ENCODE results near the gene ZNF296. TPM values are rescaled to one million over a fixed set of nuclear protein-coding genes. Genes with fewer than 3 reads are reported as not detected.

ZNF296 gene
- total RNA-seq, 4 donors from 2014 or later, result 2.1 to 4.2 (median 2.1) TPM; not detected in 1

DNA sequence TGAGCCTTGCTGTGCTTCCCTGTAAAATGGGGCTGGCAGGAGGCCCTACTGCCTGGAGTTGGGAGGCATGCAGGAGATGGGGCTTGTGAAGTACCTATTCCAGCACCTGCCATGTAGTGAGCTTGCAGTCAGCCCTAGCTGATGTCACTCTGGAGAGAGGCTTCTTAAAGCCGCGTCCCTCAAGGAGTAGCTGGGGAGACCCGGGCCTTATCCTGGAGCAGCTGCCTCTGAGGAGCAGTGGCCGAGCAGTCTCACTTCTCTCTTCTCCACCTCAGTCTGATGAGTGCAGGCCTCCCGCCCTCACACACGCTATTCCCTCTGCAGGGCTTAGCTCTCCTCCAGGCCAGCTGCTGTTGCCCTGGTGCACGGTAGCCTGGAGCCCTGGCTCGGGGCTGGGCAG is 19.4 kb downstream of the ZNF296 start:
- Histone ChIP-seq H3K9me3 (no peaks in the 10 kb centered on the region), H3K4me3 (no peak overlapping the region), H3K27ac (no peak overlapping the region), H3K36me3 (peaks cover 11 to 100% (median 54%) of the 10 kb centered on the region in 3 donors), H3K4me1 (peaks cover 0 to 5% (median 0%) of the 10 kb centered on the region in 4 donors), H3K27me3 (no peaks in the 10 kb centered on the region)
- DNase-seq (ENCODE audit: low spot score in 2 of 2), result no peak
- TF ChIP-seq EP300 (IDR thresholded peaks at IDR 0.05) (no peak), POLR2A (IDR thresholded peaks at IDR 0.05) (no peak)
- TF ChIP-seq, protein P1, sequence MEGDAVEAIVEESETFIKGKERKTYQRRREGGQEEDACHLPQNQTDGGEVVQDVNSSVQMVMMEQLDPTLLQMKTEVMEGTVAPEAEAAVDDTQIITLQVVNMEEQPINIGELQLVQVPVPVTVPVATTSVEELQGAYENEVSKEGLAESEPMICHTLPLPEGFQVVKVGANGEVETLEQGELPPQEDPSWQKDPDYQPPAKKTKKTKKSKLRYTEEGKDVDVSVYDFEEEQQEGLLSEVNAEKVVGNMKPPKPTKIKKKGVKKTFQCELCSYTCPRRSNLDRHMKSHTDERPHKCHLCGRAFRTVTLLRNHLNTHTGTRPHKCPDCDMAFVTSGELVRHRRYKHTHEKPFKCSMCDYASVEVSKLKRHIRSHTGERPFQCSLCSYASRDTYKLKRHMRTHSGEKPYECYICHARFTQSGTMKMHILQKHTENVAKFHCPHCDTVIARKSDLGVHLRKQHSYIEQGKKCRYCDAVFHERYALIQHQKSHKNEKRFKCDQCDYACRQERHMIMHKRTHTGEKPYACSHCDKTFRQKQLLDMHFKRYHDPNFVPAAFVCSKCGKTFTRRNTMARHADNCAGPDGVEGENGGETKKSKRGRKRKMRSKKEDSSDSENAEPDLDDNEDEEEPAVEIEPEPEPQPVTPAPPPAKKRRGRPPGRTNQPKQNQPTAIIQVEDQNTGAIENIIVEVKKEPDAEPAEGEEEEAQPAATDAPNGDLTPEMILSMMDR (IDR thresholded peaks at IDR 0.05), result no peak
- 87 to 92% methylated on average over 5 to 8 of the region's 8 CpGs for WGBS, 2 donors

- Histone ChIP-seq H3K4me3 (no peak overlapping the region), H3K9me3 (no peaks in the 10 kb centered on the region), H3K27me3 (no peaks in the 10 kb centered on the region), H3K4me1 (peaks cover 0 to 33% (median 6%) of the 10 kb centered on the region in 4 donors), H3K36me3 (peaks cover 0 to 60% (median 18%) of the 10 kb centered on the region in 3 donors), H3K27ac (peak overlapping the region in 1 of 4 donors; percentile 5)
- TF ChIP-seq POLR2A (IDR thresholded peaks at IDR 0.05), result no peak
- DNase-seq (ENCODE audit: low spot score in 2 of 2), result no peak
- 69 to 70% methylated on average over 9 of the region's 9 CpGs for WGBS, 2 donors
Measured at GRCh38 chr19:45051929-45052579, 24.2 kb downstream of the ZNF296 start.

DNA sequence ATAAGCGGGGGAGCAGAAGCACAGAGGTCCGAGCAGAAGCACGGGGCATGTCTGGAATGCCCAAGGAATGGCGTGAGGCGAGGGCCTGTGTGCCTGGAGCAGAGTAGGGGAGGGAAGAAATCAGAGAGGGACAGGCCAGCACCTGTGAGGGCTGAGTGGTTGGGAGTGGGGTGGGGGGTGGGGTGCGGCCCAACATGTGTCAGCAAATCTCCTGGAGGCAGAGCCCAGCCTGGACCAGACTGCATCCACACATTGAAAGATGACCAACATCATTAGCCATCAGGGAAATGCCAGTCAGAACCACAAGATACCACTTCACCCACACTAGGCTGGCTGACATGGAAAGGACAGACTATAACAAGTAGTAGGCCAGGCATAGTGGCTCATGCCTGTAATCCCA is 26.2 kb downstream of the ZNF296 start:
- peaks cover 0 to 53% (median 16%) of the 10 kb centered on the region in 4 donors for H3K4me1 ChIP-seq

DNA sequence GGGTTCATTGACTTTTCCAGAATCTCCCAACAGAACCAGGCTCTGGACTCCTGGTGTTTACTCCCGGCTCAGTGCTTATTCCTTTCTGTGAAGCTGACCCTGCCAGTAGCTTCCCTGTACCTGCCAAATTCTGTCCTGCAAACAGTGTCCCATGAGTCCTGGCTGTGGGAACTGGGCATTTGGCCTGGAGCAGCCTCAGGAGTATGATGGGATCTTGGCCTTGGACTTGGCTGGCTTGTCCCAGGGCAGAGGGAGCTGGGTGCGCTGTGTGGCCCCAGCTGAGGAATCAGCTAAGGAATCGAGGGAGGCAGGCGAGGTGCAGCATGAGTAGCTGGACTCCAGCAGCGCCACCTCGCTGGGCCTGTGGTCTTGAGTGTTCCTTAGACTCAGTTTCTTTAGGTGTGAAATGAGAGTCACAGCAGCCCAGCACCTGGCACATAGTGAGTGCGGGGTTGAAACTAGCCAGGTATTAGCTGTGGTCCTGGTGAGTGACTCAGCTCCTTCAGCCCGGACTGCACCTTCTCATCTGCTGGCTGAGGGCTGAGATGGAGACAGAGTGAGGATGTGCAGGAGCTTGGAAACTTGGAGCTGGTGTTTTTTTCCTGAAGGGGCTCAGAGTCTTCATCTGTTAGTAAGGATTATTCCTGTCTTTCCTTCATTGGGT is 27.1 kb downstream of the ZNF296 start:
- no peak overlapping the region for H3K27ac ChIP-seq
- peaks cover 0 to 54% (median 4%) of the 10 kb centered on the region in 3 donors for H3K36me3 ChIP-seq
- H3K4me3 ChIP-seq, result no peak overlapping the region
- H3K4me1 ChIP-seq, result peaks cover 0 to 61% (median 17%) of the 10 kb centered on the region in 4 donors
- no peaks in the 10 kb centered on the region for H3K9me3 ChIP-seq
- no peaks in the 10 kb centered on the region for H3K27me3 ChIP-seq
- no peak for TF ChIP-seq EP300 (IDR thresholded peaks at IDR 0.05)
- TF ChIP-seq, protein P1 (IDR thresholded peaks at IDR 0.05), result no peak
- no peak for TF ChIP-seq POLR2A (IDR thresholded peaks at IDR 0.05)
- WGBS, 2 donors, result 84 to 88% methylated on average over 8 of the region's 8 CpGs
- DNase-seq (ENCODE audit: low spot score in 2 of 2), result no peak

More for the DNA sequence above, 26.2 kb downstream of the ZNF296 start:
- H3K9me3 ChIP-seq, result no peaks in the 10 kb centered on the region
- H3K27ac ChIP-seq, result no peak overlapping the region
- no peak for TF ChIP-seq EP300 (IDR thresholded peaks at IDR 0.05)
- TF ChIP-seq POLR2A (IDR thresholded peaks at IDR 0.05), result no peak
- TF ChIP-seq, protein P1 (IDR thresholded peaks at IDR 0.05), result no peak
- 81 to 88% methylated on average over 6 of the region's 6 CpGs for WGBS, 2 donors
- no peaks in the 10 kb centered on the region for H3K27me3 ChIP-seq
- DNase-seq (ENCODE audit: low spot score in 2 of 2), result no peak
- H3K36me3 ChIP-seq, result peaks cover 0 to 54% (median 5%) of the 10 kb centered on the region in 3 donors
- H3K4me3 ChIP-seq, result no peak overlapping the region

DNA sequence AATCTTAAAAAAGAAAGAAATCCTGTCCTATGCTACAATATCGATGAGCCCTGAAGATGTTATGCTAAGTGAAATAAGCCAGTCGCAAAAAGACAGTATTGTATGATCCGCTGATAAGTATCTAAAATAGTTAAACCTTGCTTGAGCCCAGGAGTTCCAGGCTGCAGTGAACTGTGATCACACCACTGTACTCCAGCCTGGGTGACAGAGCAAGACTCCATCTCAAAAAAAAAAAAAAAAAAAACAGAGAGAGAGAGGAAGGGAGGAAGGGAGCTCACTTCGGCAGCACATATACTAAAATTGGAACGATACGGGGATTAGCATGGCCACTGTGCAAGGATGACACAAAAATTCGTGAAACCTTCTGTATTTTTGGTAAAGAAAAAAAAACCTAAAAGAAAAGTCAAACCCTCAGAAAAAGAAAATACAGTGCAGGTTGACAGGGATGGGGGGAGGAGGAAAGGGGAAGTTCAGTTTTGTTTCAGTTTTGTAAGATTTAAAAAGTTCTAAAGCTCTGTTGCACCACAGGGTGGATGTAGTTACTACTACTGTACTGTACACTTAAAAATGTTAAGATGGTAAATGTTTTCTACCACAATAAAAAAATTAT is 29.0 kb downstream of the ZNF296 start:
- Histone ChIP-seq H3K9me3 (no peaks in the 10 kb centered on the region), H3K27me3 (no peaks in the 10 kb centered on the region), H3K27ac (no peak overlapping the region), H3K4me3 (no peak overlapping the region), H3K4me1 (peaks cover 0 to 73% (median 17%) of the 10 kb centered on the region in 4 donors), H3K36me3 (peaks cover 0 to 52% (median under 1%) of the 10 kb centered on the region in 3 donors)
- 70 to 73% methylated on average over 7 of the region's 7 CpGs for WGBS, 2 donors
- DNase-seq (ENCODE audit: low spot score in 2 of 2), result no peak
- TF ChIP-seq POLR2A (IDR thresholded peaks at IDR 0.05), result no peak
- TF ChIP-seq, protein P1 (IDR thresholded peaks at IDR 0.05), result no peak
- TF ChIP-seq EP300 (IDR thresholded peaks at IDR 0.05), result no peak
